Activated CD4-positive, alpha-beta T cell treated with anti-CD3 and anti-CD28 coated beads, Interleukin-2, amount 10 ng/mL, durations not matched to agents 24 days and 14 days (primary cell): ENCODE measurements around the gene ZNF865. TPM values are rescaled to one million over a fixed set of nuclear protein-coding genes. Genes with fewer than 3 reads are reported as not detected.

Experiments used
- DNase-seq: peaks from one replicate; pipeline ENCODE4 v3.0.0; 2022
- H3K27ac Mint-ChIP-seq: one replicate; pipeline ENCODE4 v1.8.0; 2022; ENCODE audit warnings: mild to moderate bottlenecking, mixed read lengths
- H3K27me3 Mint-ChIP-seq: one replicate; pipeline ENCODE4 v1.8.0; 2022; ENCODE audit warnings: mixed read lengths
- H3K36me3 Mint-ChIP-seq: one replicate; pipeline ENCODE4 v1.8.0; 2022; ENCODE audit warnings: low read depth, mild to moderate bottlenecking, mixed read lengths
- H3K4me1 Mint-ChIP-seq: one replicate; pipeline ENCODE4 v1.8.0; 2021; ENCODE audit warnings: mixed read lengths
- H3K4me3 Mint-ChIP-seq: one replicate; pipeline ENCODE4 v1.8.0; 2022; ENCODE audit warnings: mild to moderate bottlenecking, moderate library complexity, mixed read lengths
- H3K9me3 Mint-ChIP-seq: one replicate; pipeline ENCODE4 v1.8.0; 2021; ENCODE audit warnings: mixed read lengths
- intact Hi-C: fragments of 100-400 bp; cut with micrococcal nuclease; formaldehyde crosslinking; loops from one replicate; pipeline ENCODE4 v1.15.1; 2023
- total RNA-seq: library from RNA; stranded (reverse); gene quantifications from 2 replicates; pipeline ENCODE4 v1.2.3, GENCODE V29; 2022

Gene ZNF865
- total RNA-seq, 1 donor from 2014 or later, result 12.2 TPM

DNA sequence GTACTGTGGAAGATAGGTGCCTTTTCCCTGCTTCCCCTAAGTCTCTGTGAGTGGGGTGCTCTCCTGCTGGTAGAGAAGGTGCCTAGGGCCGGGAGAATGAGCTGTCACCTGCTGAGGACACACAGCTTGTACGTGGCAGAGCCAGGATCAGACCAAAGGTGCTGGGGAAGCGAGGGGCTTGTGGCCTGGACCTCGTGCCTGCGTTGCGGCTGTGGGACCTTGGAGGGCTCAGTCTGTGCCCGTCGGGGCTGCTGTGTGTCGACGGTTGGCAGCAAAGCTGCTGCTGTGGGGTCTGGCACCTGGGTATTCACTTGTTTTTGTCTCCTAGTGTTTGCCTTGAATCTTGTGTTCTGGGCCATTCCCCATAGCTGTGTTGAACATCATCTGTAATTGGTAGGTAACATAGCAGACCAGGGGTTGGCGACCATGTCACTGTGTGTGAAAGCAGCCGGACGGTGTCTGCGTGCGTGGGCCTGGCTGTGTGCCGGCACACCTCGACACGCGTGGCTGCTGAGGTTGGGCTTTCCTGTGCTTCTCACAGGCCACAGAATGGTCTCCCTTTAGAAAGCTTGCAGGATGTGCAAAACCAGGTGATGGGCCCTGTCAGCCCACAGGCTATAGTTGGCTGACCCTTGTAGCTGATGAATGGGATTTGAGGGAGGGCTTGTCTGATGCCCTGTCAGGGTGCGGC, 58.5 kb downstream of the ZNF865 start:
- H3K4me1 Mint-ChIP-seq, result peaks cover 8% of the 10 kb centered on the region
- H3K9me3 Mint-ChIP-seq, result no peaks in the 10 kb centered on the region
- no peak overlapping the region for H3K4me3 Mint-ChIP-seq
- DNase-seq, result no peak
- intact Hi-C loops, result no loop called here
- no peak overlapping the region for H3K27ac Mint-ChIP-seq
- H3K36me3 Mint-ChIP-seq, result peaks cover 71% of the 10 kb centered on the region
- no peaks in the 10 kb centered on the region for H3K27me3 Mint-ChIP-seq

DNA sequence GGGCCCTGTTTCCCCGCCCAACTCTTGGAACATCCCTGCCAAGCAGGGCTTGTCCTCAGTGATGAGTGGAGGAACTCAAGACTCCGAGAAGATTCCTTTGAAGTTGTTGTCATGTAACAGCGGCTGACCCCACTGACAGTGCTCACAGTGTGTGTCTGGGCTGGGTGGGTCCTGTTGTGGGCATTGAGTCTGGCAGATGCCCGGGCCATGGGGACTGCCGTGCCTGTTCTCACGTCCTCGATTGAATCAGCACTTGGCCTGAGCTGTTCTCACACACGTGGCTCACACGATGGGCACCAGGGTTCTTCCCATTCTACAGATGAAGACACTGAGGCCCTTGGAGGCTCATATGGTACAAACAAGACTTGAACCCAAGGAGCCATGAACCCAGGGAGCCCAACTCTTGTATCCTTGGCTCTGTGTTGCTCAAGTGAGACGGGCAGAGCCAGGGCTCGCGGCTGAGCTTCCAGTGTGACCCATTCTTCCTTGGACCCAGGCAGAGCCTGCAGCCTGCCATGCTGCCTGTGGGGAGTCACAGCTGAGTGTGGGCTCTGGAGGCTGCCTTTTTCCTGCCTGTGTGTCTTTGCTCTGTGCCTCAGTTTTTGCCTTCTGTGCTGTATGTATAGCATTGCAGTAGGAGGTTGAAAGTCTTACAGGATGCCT, 61.0 kb downstream of the ZNF865 start:
- H3K27me3 Mint-ChIP-seq, result no peaks in the 10 kb centered on the region
- H3K27ac Mint-ChIP-seq, result no peak overlapping the region

More for the DNA sequence above, 61.0 kb downstream of the ZNF865 start:
- no peak for DNase-seq
- no peaks in the 10 kb centered on the region for H3K9me3 Mint-ChIP-seq
- H3K36me3 Mint-ChIP-seq, result peaks cover 73% of the 10 kb centered on the region
- H3K4me1 Mint-ChIP-seq, result peaks cover 13% of the 10 kb centered on the region
- intact Hi-C loops, result no loop called here
- no peak overlapping the region for H3K4me3 Mint-ChIP-seq

Other genes with a start within 250 kb of the ZNF865 start
- gene GARIN5B, start 242.4 kb upstream of the ZNF865 start, total RNA-seq, result not detected in 2 replicates
- 0.21 TPM in 1 of 2 replicates, not detected in the other for gene IL11, start 235.2 kb upstream of the ZNF865 start, total RNA-seq
- not detected in 2 replicates for gene TMEM190, start 228.8 kb upstream of the ZNF865 start, total RNA-seq
- 9.7 and 11.3 TPM in 2 replicates for gene TMEM238, start 221.4 kb upstream of the ZNF865 start, total RNA-seq
- 1,992 and 2,022 TPM in 2 replicates for gene RPL28, start 219.7 kb upstream of the ZNF865 start, total RNA-seq
- 227 and 248 TPM in 2 replicates for gene UBE2S, start 197.9 kb upstream of the ZNF865 start, total RNA-seq
- not detected in 2 replicates for gene SHISA7, start 162.3 kb upstream of the ZNF865 start, total RNA-seq
- gene ISOC2, start 144.0 kb upstream of the ZNF865 start, total RNA-seq, result 34.2 and 35.2 TPM in 2 replicates
- gene C19orf85, start 140.9 kb upstream of the ZNF865 start, total RNA-seq, result not detected in 2 replicates
- gene ZNF628, start 129.0 kb upstream of the ZNF865 start, total RNA-seq, result 8.8 and 10.0 TPM in 2 replicates
- gene NAT14, start 120.5 kb upstream of the ZNF865 start, total RNA-seq, result 21.7 and 23.4 TPM in 2 replicates
- 0.19 and 0.21 TPM in 2 replicates for gene SSC5D, start 117.2 kb upstream of the ZNF865 start, total RNA-seq
- gene SBK2, start 68.5 kb upstream of the ZNF865 start, total RNA-seq, result not detected in 2 replicates
- gene SBK3, start 60.1 kb upstream of the ZNF865 start, total RNA-seq, result not detected in 2 replicates
- gene ZNF579, start 24.8 kb upstream of the ZNF865 start, total RNA-seq, result 9.6 and 10.4 TPM in 2 replicates
- gene FIZ1, start 6.1 kb upstream of the ZNF865 start, total RNA-seq, result 20.4 and 21.4 TPM in 2 replicates
- gene ZNF524, start 5.4 kb upstream of the ZNF865 start, total RNA-seq, result 17.8 and 19.0 TPM in 2 replicates
- gene ZNF784, start 18.9 kb downstream of the ZNF865 start, total RNA-seq, result 3.6 and 3.7 TPM in 2 replicates
- gene ZNF580, start 35.4 kb downstream of the ZNF865 start, total RNA-seq, result 38.3 and 39.1 TPM in 2 replicates
- 32.7 and 33.0 TPM in 2 replicates for gene ZNF581, start 38.0 kb downstream of the ZNF865 start, total RNA-seq
- gene CCDC106, start 42.6 kb downstream of the ZNF865 start, total RNA-seq, result 8.0 and 9.0 TPM in 2 replicates
- gene U2AF2, start 49.4 kb downstream of the ZNF865 start, total RNA-seq, result 390 and 394 TPM in 2 replicates
- 44.7 and 45.4 TPM in 2 replicates for gene EPN1, start 69.6 kb downstream of the ZNF865 start, total RNA-seq
- not detected in 2 replicates for gene NLRP9, start 132.8 kb downstream of the ZNF865 start, total RNA-seq
- gene RFPL4A, start 153.4 kb downstream of the ZNF865 start, total RNA-seq, result not detected in 2 replicates
- gene RFPL4AL1, start 163.5 kb downstream of the ZNF865 start, total RNA-seq, result not detected in 2 replicates
- gene NLRP11, start 226.4 kb downstream of the ZNF865 start, total RNA-seq, result not detected in 2 replicates
- gene NLRP4, start 230.9 kb downstream of the ZNF865 start, total RNA-seq, result not detected in 2 replicates